Measurements from ENCODE around the gene COL15A1.

The COL15A1 gene

GRCh38 chr9:98917746-98918487 lies 25.8 kb upstream of the COL15A1 start:
- no peak for DNase-seq

GRCh38 chr9:98921732-98922131 lies 22.0 kb upstream of the COL15A1 start:
- no peak for DNase-seq

DNA sequence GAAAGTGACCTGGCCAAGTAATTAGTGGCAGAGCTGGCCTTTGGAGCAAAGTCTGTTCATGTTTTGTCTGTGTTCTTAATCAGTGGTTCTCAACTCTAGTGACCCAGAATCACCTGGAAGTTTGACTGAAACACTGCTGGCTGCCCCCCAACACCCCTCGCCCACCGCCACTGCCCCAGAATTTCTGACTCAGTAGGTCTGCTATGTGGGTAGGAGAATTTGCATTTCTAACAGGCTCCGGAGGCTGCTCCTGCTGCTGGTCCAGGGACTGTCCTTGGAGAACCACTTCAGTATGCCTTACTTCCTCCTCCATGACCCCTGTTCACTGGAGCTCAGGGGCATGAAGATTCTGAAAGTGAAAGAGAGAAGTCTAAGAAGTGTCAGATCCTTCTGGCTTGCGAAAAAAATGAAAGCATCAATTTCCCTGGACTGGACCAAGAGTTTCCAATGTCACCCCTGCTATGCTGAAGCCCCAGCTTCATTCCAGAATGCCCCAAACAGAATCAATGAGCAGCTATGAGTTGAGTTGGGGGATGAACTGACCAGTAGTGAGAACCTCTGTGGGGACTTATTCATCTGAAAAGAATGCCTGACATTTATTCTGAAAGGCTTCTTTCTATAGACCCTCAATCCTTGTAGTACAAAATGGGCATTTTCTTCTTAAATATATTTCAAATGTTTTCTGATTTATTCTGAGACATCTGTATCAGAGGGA lies 20.8 kb upstream of the COL15A1 start:
- DNase-seq = peak; percentile 52

- DNase-seq = no peak
Observed at GRCh38 chr9:98923451-98924123, 20.1 kb upstream of the COL15A1 start.

- no peak for DNase-seq
Observed at GRCh38 chr9:98924946-98925820, 18.5 kb upstream of the COL15A1 start.

GRCh38 chr9:98925956-98926355 lies 17.8 kb upstream of the COL15A1 start:
- DNase-seq = peak; percentile 42

- DNase-seq = no peak
Observed at GRCh38 chr9:98927724-98928123, 16.0 kb upstream of the COL15A1 start.

DNA sequence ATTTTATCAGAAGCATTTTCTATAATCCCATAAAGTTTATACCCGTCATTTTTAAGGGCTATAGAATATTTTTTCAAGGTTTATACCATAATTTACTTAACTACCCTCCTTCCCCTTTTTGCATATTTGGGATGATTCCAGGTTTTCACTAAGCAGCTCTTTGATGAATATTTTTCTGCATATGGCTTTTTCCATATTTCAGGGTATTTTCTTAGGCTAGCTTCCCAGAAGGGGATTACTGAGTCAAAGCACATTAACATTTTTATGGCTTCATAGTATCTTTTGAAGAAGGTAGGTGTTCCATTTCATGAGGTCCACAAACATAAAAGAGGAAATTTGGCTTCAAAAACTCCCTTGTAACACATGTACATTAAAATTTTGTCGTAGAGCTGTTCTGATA lies 14.6 kb upstream of the COL15A1 start:
- DNase-seq = peak; percentile 88

- DNase-seq = no peak
Observed at GRCh38 chr9:98929895-98930341, 13.8 kb upstream of the COL15A1 start.

DNA sequence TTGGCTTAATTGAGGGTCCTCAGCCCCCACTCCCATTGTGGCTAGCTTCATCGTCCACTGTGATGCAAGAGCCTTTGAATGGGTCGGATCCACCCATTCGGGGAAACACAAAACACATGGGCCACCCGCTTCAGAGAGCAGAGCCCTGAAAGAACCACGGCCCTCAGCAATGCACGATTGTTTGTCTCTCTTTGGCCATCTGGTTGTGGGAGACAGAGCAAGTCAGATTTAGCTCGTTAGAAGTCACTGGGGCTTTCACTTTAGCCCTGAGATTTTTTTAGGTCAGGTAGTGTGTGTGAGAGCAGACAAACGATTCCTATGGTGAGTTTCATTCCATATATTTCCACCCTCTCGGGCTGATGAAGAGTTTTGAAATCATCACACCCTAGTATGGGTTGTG lies 12.9 kb upstream of the COL15A1 start:
- DNase-seq = no peak

GRCh38 chr9:98931600-98932389 lies 11.9 kb upstream of the COL15A1 start:
- no peak for DNase-seq

DNA sequence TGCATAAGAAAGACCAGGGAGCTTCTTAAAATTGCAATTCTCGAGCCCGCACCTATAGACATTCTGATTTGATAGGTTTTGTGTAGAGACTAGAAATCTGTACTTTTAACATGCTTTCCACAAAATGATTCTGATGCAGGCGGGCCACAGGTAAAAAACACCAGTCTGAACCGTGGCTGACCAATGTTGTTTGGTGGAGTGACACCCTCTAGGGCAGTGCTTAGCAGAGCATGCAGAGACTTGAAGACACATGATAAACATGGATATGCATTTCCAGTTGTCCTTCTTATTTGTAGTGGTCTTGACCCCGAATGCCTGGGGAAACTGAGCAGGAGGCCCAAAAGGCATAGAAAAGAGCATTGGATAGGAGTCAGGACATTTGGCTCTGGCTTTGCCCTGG lies 10.5 kb upstream of the COL15A1 start:
- no peak for DNase-seq

- no peak for DNase-seq
Observed at GRCh38 chr9:98933890-98934289, 9.8 kb upstream of the COL15A1 start.

GRCh38 chr9:98935071-98935505 lies 8.6 kb upstream of the COL15A1 start:
- DNase-seq = no peak

- DNase-seq = no peak
Observed at GRCh38 chr9:98940276-98940675, 3.4 kb upstream of the COL15A1 start.

DNA sequence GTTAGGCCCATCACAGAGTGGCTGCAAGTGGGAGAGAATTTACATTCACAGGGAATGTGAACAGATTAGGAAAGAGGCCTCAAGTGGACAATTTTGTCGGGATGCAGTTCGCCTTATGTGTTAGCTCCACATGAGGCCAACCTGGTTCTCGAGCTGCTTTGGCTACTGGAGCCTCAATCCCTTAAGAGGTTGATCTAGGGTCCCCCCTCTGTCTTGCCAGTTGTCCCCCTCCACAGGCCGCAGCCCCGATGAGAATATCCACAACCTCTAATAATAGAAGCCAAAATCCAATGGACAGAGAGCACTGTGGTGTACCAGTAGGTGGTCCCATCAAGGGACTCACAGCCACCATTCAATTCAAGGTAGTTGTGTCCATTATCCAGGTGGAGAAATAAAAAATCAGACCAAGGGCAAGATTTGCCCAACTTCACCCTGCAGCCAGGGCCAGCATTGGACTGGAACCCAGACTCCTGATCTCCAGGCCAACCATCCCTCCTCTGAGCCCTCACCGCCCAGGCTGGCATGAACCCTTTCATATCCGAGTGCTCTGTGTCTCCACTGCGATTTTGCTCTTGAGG lies 1.7 kb upstream of the COL15A1 start:
- DNase-seq = no peak

- DNase-seq = no peak
Observed at GRCh38 chr9:98942906-98943681, 613 bp upstream of the COL15A1 start.

DNA sequence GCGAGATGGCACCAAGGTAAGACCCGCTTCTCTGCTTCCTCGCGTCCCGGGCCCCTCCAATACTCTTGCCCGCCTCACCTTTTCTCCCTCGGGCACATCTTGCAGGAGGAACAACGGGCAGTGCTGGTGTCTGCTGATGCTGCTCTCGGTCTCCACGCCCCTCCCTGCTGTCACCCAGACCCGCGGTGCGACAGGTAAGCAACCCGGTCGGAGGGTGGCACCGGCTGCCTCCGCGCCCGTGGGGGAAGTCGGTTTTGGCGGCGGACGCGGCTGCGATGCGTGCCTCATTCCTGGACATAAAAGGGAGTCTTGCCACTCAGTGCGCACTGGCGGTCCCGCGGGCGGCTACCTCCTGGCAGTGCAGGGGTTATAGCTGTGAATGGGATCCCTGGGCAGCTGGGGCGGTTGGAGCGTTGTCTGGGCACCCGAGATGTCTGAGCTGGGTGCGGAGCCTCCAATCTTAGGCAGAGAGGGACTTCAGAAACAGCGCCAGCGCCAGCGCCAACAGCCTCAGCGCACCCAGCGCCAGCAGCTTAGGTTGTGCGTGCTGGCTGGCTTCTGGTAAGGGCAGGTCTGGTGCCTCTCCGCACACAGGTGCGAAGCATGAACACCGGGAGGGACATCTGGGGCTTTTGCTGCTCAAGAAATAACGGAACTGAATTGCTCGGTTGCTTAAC lies 488 bp downstream of the COL15A1 start:
- no peak for DNase-seq

GRCh38 chr9:98944734-98945074 lies 997 bp downstream of the COL15A1 start:
- DNase-seq = no peak

- DNase-seq = no peak
Observed at GRCh38 chr9:98949565-98949964, 5.9 kb downstream of the COL15A1 start.

Measured in fibroblast of skin of right biceps (primary cell).